HEK293 (cell line): ENCODE data around the gene PLA2G4B.

Experiments used
- CTCF ChIA-PET: fragments of 350-600 bp; formaldehyde crosslinking; extraction: SDS; loops from one replicate; lab custom pipeline; 2021; ENCODE audit warnings: antibody characterized with exemption; lab: Yijun Ruan, JAX
- POLR2A ChIA-PET: fragments of 300-600 bp; formaldehyde crosslinking; extraction: SDS; loops from one replicate; lab custom pipeline; 2020; ENCODE audit warnings: antibody characterized with exemption, inconsistent platforms; lab: Yijun Ruan, JAX
- H3K27ac ChIP-seq: fragments of 200-500 bp; sonication (Bioruptor generic); 2 replicates; pipeline ENCODE4 v1.5.1; 2014; ENCODE audit warnings: low read depth, low read length, control low read depth, inconsistent platforms; ENCODE audit errors: extremely low read depth
- H3K36me3 ChIP-seq, 2 experiments: fragments of 200-500 bp in 1 of 2; sonication (Bioruptor generic) in 1 of 2; 1 replicate in 1 of 2; 2 replicates in 1 of 2; pipeline ENCODE4 v1.5.1; 2014 to 2017; ENCODE audit warnings: inconsistent platforms in 2 of 2, low read length in 2 of 2; ENCODE audit not compliant: control insufficient read depth in 2 of 2, insufficient read depth in 1 of 2
- H3K4me1 ChIP-seq: fragments of 200-500 bp; sonication (Bioruptor generic); 2 replicates; pipeline ENCODE4 v1.5.1; 2014; ENCODE audit warnings: mild to moderate bottlenecking, low read length, inconsistent platforms; ENCODE audit not compliant: control insufficient read depth, insufficient read depth
- H3K4me3 ChIP-seq: 2 replicates; pipeline ENCODE4 v1.5.1; 2011; ENCODE audit warnings: low read depth, mild to moderate bottlenecking, control low read depth, low read length, moderate library complexity
- H3K9me3 ChIP-seq: fragments of 200-500 bp; sonication (Bioruptor generic); 2 replicates; pipeline ENCODE4 v1.5.1; 2014; ENCODE audit warnings: low read depth, low read length, inconsistent platforms; ENCODE audit not compliant: control insufficient read depth, insufficient read depth
- KLF16 ChIP-seq: fragments of 450-650 bp; formaldehyde crosslinking; IDR thresholded peaks from 2 replicates; pipeline ENCODE4 v1.5.1; 2017; ENCODE audit warnings: missing biosample characterization, missing genetic modification characterization
- KLF9 ChIP-seq: fragments of 450-650 bp; formaldehyde crosslinking; IDR thresholded peaks from 2 replicates; pipeline ENCODE4 v1.5.1; 2016; ENCODE audit warnings: missing biosample characterization, missing genetic modification characterization, low read depth
- MYNN ChIP-seq: fragments of 450-650 bp; formaldehyde crosslinking; IDR thresholded peaks from 2 replicates; pipeline ENCODE4 v1.5.1; 2016; ENCODE audit warnings: missing biosample characterization, missing genetic modification characterization, borderline replicate concordance
- RBAK ChIP-seq: fragments of 450-650 bp; formaldehyde crosslinking; IDR thresholded peaks from 2 replicates; pipeline ENCODE4 v1.5.1; 2016; ENCODE audit warnings: missing biosample characterization, missing genetic modification characterization
- SETDB1 ChIP-seq: IDR thresholded peaks from one replicate; pipeline ENCODE4 v1.6.1; 2017; ENCODE audit warnings: mild to moderate bottlenecking, low read length, moderate library complexity, mixed read lengths; ENCODE audit not compliant: insufficient read length
- ZBTB1 ChIP-seq: fragments of 450-650 bp; formaldehyde crosslinking; IDR thresholded peaks from 2 replicates; pipeline ENCODE4 v1.5.1; 2016; ENCODE audit warnings: missing biosample characterization, missing genetic modification characterization
- ZBTB17 ChIP-seq: fragments of 450-650 bp; formaldehyde crosslinking; IDR thresholded peaks from 2 replicates; pipeline ENCODE4 v1.5.1; 2016; ENCODE audit warnings: missing biosample characterization, missing genetic modification characterization
- ZBTB7A ChIP-seq: fragments of 450-650 bp; formaldehyde crosslinking; IDR thresholded peaks from 2 replicates; pipeline ENCODE4 v1.5.1; 2016; ENCODE audit warnings: low read depth, missing biosample characterization, missing genetic modification characterization
- ZNF121 ChIP-seq: fragments of 450-650 bp; formaldehyde crosslinking; IDR thresholded peaks from 2 replicates; pipeline ENCODE4 v1.5.1; 2016; ENCODE audit warnings: missing biosample characterization, missing genetic modification characterization
- ZNF146 ChIP-seq: fragments of 450-650 bp; formaldehyde crosslinking; IDR thresholded peaks from 2 replicates; pipeline ENCODE4 v1.5.1; 2016; ENCODE audit warnings: missing biosample characterization, missing genetic modification characterization
- ZNF19 ChIP-seq: fragments of 450-650 bp; formaldehyde crosslinking; IDR thresholded peaks from 2 replicates; pipeline ENCODE4; 2016; ENCODE audit warnings: missing biosample characterization, missing genetic modification characterization, low read depth
- ZNF2 ChIP-seq: fragments of 450-650 bp; formaldehyde crosslinking; IDR thresholded peaks from 2 replicates; pipeline ENCODE4 v1.5.1; 2016; ENCODE audit warnings: missing biosample characterization, missing genetic modification characterization
- ZNF426 ChIP-seq: fragments of 450-650 bp; formaldehyde crosslinking; IDR thresholded peaks from 2 replicates; pipeline ENCODE4 v1.5.1; 2017; ENCODE audit warnings: missing biosample characterization, missing genetic modification characterization, mild to moderate bottlenecking, inconsistent platforms, moderate library complexity
- ZNF501 ChIP-seq: fragments of 450-650 bp; formaldehyde crosslinking; IDR thresholded peaks from 2 replicates; pipeline ENCODE4 v1.5.1; 2016; ENCODE audit warnings: missing biosample characterization, missing genetic modification characterization
- ZNF792 ChIP-seq: fragments of 450-650 bp; formaldehyde crosslinking; IDR thresholded peaks from 2 replicates; pipeline ENCODE4 v1.5.1; 2016; ENCODE audit warnings: missing biosample characterization, missing genetic modification characterization
- TF ChIP-seq, protein P1 (sequence below): fragments of 450-650 bp; formaldehyde crosslinking; IDR thresholded peaks from 2 replicates; pipeline ENCODE4 v1.5.1; 2016; ENCODE audit warnings: missing biosample characterization, missing genetic modification characterization
- TF ChIP-seq, protein P2 (sequence below): fragments of 450-650 bp; formaldehyde crosslinking; conservative IDR thresholded peaks from 2 replicates; pipeline ENCODE4 v1.5.1; 2016; ENCODE audit warnings: low read depth, missing biosample characterization, missing genetic modification characterization
- TF ChIP-seq, protein P3 (sequence below): fragments of 450-650 bp; formaldehyde crosslinking; IDR thresholded peaks from 2 replicates; pipeline ENCODE4 v1.5.1; 2016; ENCODE audit warnings: missing biosample characterization, missing genetic modification characterization
- TF ChIP-seq, protein P4 (sequence below): fragments of 450-650 bp; formaldehyde crosslinking; IDR thresholded peaks from 2 replicates; pipeline ENCODE4 v1.5.1; 2016; ENCODE audit warnings: missing biosample characterization, missing genetic modification characterization
- TF ChIP-seq, protein P5 (sequence below): fragments of 450-650 bp; IDR thresholded peaks from 2 replicates; pipeline ENCODE4 v1.5.1; 2018; ENCODE audit warnings: missing biosample characterization, missing genetic modification characterization

PLA2G4B gene

DNA sequence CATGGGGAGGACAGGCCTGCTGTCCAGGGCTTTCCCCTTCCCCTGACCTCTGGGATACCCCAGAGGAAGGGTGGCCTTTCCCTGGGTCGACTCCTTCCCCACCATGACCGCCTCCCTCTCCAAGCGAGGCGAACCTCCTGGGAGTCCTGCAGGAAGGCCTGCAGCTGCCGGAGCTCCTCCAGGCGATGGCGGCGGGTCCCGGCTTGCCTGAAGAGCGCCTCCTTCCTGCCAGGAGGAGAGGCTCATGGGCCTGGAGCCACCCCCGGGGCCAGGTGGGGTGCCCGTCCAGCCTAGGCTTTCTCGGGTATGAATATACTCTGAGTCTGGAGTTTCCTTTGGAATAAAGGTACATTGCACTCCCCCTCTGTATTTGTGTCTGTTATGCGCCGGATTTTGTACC is 20.1 kb downstream of the PLA2G4B start (continued):
- TF ChIP-seq, protein P1, sequence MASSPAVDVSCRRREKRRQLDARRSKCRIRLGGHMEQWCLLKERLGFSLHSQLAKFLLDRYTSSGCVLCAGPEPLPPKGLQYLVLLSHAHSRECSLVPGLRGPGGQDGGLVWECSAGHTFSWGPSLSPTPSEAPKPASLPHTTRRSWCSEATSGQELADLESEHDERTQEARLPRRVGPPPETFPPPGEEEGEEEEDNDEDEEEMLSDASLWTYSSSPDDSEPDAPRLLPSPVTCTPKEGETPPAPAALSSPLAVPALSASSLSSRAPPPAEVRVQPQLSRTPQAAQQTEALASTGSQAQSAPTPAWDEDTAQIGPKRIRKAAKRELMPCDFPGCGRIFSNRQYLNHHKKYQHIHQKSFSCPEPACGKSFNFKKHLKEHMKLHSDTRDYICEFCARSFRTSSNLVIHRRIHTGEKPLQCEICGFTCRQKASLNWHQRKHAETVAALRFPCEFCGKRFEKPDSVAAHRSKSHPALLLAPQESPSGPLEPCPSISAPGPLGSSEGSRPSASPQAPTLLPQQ (tag by site-specific recombination): no peak
- TF ChIP-seq ZNF2 (tag by site-specific recombination) (no peak), ZNF792 (tag by site-specific recombination) (no peak), MYNN (no peak), KLF9 (tag by site-specific recombination) (no peak), ZNF19 (no peak), ZNF501 (tag by site-specific recombination) (no peak)
- TF ChIP-seq, protein P2, sequence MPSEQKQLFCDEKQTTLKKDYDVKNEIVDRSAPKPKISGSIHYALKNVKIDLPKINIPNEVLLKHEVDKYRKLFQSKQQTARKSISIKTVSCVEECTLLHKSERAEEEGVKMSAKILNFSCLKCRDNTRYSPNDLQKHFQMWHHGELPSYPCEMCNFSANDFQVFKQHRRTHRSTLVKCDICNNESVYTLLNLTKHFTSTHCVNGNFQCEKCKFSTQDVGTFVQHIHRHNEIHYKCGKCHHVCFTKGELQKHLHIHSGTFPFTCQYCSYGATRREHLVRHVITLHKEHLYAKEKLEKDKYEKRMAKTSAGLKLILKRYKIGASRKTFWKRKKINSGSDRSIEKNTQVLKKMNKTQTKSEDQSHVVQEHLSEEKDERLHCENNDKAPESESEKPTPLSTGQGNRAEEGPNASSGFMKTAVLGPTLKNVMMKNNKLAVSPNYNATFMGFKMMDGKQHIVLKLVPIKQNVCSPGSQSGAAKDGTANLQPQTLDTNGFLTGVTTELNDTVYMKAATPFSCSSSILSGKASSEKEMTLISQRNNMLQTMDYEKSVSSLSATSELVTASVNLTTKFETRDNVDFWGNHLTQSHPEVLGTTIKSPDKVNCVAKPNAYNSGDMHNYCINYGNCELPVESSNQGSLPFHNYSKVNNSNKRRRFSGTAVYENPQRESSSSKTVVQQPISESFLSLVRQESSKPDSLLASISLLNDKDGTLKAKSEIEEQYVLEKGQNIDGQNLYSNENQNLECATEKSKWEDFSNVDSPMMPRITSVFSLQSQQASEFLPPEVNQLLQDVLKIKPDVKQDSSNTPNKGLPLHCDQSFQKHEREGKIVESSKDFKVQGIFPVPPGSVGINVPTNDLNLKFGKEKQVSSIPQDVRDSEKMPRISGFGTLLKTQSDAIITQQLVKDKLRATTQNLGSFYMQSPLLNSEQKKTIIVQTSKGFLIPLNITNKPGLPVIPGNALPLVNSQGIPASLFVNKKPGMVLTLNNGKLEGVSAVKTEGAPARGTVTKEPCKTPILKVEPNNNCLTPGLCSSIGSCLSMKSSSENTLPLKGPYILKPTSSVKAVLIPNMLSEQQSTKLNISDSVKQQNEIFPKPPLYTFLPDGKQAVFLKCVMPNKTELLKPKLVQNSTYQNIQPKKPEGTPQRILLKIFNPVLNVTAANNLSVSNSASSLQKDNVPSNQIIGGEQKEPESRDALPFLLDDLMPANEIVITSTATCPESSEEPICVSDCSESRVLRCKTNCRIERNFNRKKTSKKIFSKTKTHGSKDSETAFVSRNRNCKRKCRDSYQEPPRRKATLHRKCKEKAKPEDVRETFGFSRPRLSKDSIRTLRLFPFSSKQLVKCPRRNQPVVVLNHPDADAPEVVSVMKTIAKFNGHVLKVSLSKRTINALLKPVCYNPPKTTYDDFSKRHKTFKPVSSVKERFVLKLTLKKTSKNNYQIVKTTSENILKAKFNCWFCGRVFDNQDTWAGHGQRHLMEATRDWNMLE (tag by site-specific recombination): no peak
- TF ChIP-seq, all 188 proteins: peak for 0

DNA sequence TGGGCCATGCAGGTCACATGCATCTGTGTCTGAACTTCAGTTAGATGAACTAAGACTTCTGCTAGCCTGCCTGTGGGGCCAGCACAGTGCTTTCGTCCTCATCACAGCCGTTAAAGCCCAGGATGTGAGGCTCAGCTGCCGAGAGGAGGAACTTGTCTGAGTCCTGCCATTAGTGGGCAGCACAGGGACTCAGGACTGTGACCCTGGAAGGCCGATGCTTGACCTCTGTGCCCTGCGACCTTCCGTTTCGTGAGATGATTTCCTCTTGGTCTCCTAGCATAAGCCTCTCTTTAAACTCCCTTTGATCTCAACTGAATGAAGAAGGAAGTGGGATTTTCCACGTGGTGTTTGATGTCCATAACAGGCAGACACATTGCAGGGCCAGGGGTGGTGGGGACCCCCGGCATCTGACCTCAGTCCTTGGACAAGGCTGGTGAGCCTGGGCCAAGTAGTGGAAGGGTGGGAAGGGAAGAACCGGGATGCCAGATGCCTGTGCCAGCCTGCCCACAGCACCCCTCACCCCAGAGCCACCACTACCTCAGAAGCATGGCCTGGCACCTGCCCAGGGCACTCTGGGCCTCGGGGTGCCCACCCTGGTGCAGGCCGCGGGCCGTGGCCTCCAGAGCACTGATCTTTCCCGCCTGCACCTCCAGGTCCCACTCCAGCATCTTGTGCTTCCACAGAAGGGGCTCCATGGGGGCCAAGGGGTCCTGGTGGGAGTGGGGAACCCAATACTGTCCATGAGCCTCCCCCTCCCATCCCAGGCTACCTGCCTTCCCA is 21.6 kb downstream of the PLA2G4B start:
- peaks cover 1% of the 10 kb centered on the region; the same call in 1 of the 2 replicates for H3K4me1 ChIP-seq
- H3K36me3 ChIP-seq: no peaks in the 10 kb centered on the region
- POLR2A ChIA-PET: no interaction called here
- no peak overlapping the region for H3K27ac ChIP-seq
- H3K9me3 ChIP-seq: no peaks in the 10 kb centered on the region
- TF ChIP-seq ZNF146 (tag by site-specific recombination) (no peak), ZBTB1 (tag by site-specific recombination) (no peak), ZNF426 (tag by site-specific recombination) (no peak), KLF16 (tag by site-specific recombination) (no peak), RBAK (tag by site-specific recombination) (no peak), SETDB1 (no peak), ZBTB17 (tag by site-specific recombination) (no peak), ZBTB7A (tag by site-specific recombination) (no peak), ZNF121 (no peak)
- TF ChIP-seq, protein P3, sequence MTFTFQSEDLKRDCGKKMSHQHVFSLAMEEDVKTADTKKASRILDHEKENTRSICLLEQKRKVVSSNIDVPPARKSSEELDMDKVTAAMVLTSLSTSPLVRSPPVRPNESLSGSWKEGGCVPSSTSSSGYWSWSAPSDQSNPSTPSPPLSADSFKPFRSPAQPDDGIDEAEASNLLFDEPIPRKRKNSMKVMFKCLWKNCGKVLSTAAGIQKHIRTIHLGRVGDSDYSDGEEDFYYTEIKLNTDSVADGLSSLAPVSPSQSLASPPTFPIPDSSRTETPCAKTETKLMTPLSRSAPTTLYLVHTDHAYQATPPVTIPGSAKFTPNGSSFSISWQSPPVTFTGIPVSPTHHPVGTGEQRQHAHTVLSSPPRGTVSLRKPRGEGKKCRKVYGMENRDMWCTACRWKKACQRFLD (tag by site-specific recombination): no peak
- TF ChIP-seq, protein P4, sequence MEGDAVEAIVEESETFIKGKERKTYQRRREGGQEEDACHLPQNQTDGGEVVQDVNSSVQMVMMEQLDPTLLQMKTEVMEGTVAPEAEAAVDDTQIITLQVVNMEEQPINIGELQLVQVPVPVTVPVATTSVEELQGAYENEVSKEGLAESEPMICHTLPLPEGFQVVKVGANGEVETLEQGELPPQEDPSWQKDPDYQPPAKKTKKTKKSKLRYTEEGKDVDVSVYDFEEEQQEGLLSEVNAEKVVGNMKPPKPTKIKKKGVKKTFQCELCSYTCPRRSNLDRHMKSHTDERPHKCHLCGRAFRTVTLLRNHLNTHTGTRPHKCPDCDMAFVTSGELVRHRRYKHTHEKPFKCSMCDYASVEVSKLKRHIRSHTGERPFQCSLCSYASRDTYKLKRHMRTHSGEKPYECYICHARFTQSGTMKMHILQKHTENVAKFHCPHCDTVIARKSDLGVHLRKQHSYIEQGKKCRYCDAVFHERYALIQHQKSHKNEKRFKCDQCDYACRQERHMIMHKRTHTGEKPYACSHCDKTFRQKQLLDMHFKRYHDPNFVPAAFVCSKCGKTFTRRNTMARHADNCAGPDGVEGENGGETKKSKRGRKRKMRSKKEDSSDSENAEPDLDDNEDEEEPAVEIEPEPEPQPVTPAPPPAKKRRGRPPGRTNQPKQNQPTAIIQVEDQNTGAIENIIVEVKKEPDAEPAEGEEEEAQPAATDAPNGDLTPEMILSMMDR (tag by site-specific recombination): no peak
- TF ChIP-seq, protein P5, sequence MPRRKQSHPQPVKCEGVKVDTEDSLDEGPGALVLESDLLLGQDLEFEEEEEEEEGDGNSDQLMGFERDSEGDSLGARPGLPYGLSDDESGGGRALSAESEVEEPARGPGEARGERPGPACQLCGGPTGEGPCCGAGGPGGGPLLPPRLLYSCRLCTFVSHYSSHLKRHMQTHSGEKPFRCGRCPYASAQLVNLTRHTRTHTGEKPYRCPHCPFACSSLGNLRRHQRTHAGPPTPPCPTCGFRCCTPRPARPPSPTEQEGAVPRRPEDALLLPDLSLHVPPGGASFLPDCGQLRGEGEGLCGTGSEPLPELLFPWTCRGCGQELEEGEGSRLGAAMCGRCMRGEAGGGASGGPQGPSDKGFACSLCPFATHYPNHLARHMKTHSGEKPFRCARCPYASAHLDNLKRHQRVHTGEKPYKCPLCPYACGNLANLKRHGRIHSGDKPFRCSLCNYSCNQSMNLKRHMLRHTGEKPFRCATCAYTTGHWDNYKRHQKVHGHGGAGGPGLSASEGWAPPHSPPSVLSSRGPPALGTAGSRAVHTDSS: no peak
- CTCF ChIA-PET: no interaction called here
- no peak overlapping the region for H3K4me3 ChIP-seq
